SK-N-SH treated with all-trans-retinoic acid at 6 μM for 48 hours (cell line): Measurements from ENCODE around the gene TTC33.
"Not testable (repeated sequence)": the region's sequence is repeated elsewhere in the genome, so short reads cannot be mapped to it uniquely, and the experiment has no call there.

Experiments
- ATAC-seq: fragments of 200-7000 bp; cut with Tn5 transposase; 3 replicates; pipeline ENCODE4 v1.9.1; 2020; ENCODE audit warnings: mild to moderate bottlenecking, moderate library complexity
- ARNTL ChIP-seq: fragments of 450-650 bp; formaldehyde crosslinking; IDR thresholded peaks from 2 replicates; pipeline ENCODE4 v1.5.0; 2020; ENCODE audit warnings: low read depth, mild to moderate bottlenecking, moderate library complexity, borderline replicate concordance
- BACH2 ChIP-seq: fragments of 250-450 bp; sonication (Bioruptor Pico); IDR thresholded peaks from 2 replicates; pipeline ENCODE4 v1.9.0; 2021; ENCODE audit warnings: mild to moderate bottlenecking, borderline replicate concordance
- CSDC2 ChIP-seq: fragments of 250-450 bp; sonication (Bioruptor Pico); IDR thresholded peaks from 2 replicates; pipeline ENCODE4 v1.5.0; 2020; ENCODE audit warnings: mild to moderate bottlenecking, moderate library complexity
- ESRRG ChIP-seq: fragments of 250-450 bp; sonication (Bioruptor Pico); IDR thresholded peaks from 2 replicates; pipeline ENCODE4 v1.6.1; 2021; ENCODE audit warnings: mild to moderate bottlenecking
- GLIS3 ChIP-seq: fragments of 250-450 bp; sonication (Bioruptor Pico); IDR thresholded peaks from 2 replicates; pipeline ENCODE4 v1.5.0; 2020; ENCODE audit warnings: mild to moderate bottlenecking, moderate library complexity
- ISL1 ChIP-seq: fragments of 250-450 bp; sonication (Bioruptor Pico); IDR thresholded peaks from 2 replicates; pipeline ENCODE4 v2.1.2; 2022; ENCODE audit warnings: mild to moderate bottlenecking, moderate library complexity
- OSR1 ChIP-seq: fragments of 250-450 bp; sonication (Bioruptor Pico); IDR thresholded peaks from 2 replicates; pipeline ENCODE4 v1.8.0; 2022; ENCODE audit warnings: moderate library complexity, mild to moderate bottlenecking, inconsistent platforms
- PPARA ChIP-seq: fragments of 250-450 bp; sonication (Bioruptor Pico); IDR thresholded peaks from 2 replicates; pipeline ENCODE4 v1.5.0; 2020; ENCODE audit warnings: mild to moderate bottlenecking, borderline replicate concordance
- RARB ChIP-seq: fragments of 250-450 bp; sonication (Bioruptor Pico); IDR thresholded peaks from 2 replicates; pipeline ENCODE4 v1.8.0; 2021; ENCODE audit warnings: mild to moderate bottlenecking, moderate library complexity
- SNAI2 ChIP-seq: fragments of 250-450 bp; sonication (Bioruptor Pico); IDR thresholded peaks from 2 replicates; pipeline ENCODE4 v1.5.0; 2020; ENCODE audit warnings: mild to moderate bottlenecking, moderate library complexity
- TCF4 ChIP-seq: fragments of 250-450 bp; sonication (Bioruptor Pico); IDR thresholded peaks from 2 replicates; pipeline ENCODE4 v1.8.0; 2021; ENCODE audit warnings: mild to moderate bottlenecking, moderate library complexity, borderline replicate concordance
- TOX ChIP-seq: fragments of 250-450 bp; sonication (Bioruptor Pico); IDR thresholded peaks from 2 replicates; pipeline ENCODE4 v1.8.0; 2021; ENCODE audit warnings: mild to moderate bottlenecking, moderate library complexity, borderline replicate concordance
- ZC3H10 ChIP-seq: fragments of 250-450 bp; sonication (Bioruptor Pico); IDR thresholded peaks from 2 replicates; pipeline ENCODE4 v1.5.1; 2021; ENCODE audit warnings: mild to moderate bottlenecking, moderate library complexity
- ZFP3 ChIP-seq: fragments of 250-450 bp; sonication (Bioruptor Pico); IDR thresholded peaks from 2 replicates; pipeline ENCODE4 v1.5.0; 2020; ENCODE audit warnings: mild to moderate bottlenecking, moderate library complexity
- ZFP30 ChIP-seq: fragments of 450-650 bp; formaldehyde crosslinking; IDR thresholded peaks from 2 replicates; pipeline ENCODE4 v1.5.0; 2022; ENCODE audit warnings: mild to moderate bottlenecking, moderate library complexity
- ZNF565 ChIP-seq: fragments of 450-650 bp; formaldehyde crosslinking; conservative IDR thresholded peaks from 2 replicates; pipeline ENCODE4 v1.5.0; 2020; ENCODE audit warnings: low read depth, mild to moderate bottlenecking, moderate library complexity
- ZNF70 ChIP-seq: fragments of 450-650 bp; formaldehyde crosslinking; IDR thresholded peaks from 2 replicates; pipeline ENCODE4 v1.5.0; 2020; ENCODE audit warnings: mild to moderate bottlenecking, moderate library complexity
- ZNF8 ChIP-seq: fragments of 450-650 bp; formaldehyde crosslinking; IDR thresholded peaks from 2 replicates; pipeline ENCODE4 v1.5.0; 2020; ENCODE audit warnings: mild to moderate bottlenecking, moderate library complexity
- TF ChIP-seq, protein P1 (sequence below): fragments of 250-450 bp; sonication (Bioruptor Pico); IDR thresholded peaks from 2 replicates; pipeline ENCODE4 v1.8.0; 2021; ENCODE audit warnings: low read depth, mild to moderate bottlenecking, moderate library complexity, borderline replicate concordance
- TF ChIP-seq, protein P2 (sequence below): fragments of 250-450 bp; sonication (Bioruptor Pico); IDR thresholded peaks from 2 replicates; pipeline ENCODE4 v1.5.0; 2020; ENCODE audit warnings: mild to moderate bottlenecking, moderate library complexity

The TTC33 gene

GRCh38 chr5:40569546-40570270, 186.1 kb downstream of the TTC33 start:
- TF ChIP-seq BACH2: no peak
- no peak for ATAC-seq

DNA sequence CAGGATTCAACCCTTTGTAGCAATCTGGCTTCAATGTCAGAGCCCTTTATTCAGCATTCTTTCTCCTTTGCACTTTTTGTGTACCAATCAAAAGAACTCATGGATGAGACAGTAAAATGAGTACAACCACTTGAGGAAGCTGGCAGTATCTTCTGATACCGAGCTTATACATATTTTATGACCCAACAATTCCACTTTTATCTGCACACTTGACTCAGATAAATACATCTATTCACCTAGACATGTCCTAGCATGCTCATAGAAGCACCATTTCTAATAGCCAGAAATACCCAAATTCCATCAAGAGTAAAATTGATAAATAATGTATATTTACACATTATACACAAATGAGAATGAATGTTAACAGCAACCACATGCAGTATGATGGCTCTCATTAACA, 187.2 kb downstream of the TTC33 start:
- no peak for ATAC-seq
- TF ChIP-seq ESRRG (CRISPR knock-in tag): no peak
- TF ChIP-seq, protein P1, sequence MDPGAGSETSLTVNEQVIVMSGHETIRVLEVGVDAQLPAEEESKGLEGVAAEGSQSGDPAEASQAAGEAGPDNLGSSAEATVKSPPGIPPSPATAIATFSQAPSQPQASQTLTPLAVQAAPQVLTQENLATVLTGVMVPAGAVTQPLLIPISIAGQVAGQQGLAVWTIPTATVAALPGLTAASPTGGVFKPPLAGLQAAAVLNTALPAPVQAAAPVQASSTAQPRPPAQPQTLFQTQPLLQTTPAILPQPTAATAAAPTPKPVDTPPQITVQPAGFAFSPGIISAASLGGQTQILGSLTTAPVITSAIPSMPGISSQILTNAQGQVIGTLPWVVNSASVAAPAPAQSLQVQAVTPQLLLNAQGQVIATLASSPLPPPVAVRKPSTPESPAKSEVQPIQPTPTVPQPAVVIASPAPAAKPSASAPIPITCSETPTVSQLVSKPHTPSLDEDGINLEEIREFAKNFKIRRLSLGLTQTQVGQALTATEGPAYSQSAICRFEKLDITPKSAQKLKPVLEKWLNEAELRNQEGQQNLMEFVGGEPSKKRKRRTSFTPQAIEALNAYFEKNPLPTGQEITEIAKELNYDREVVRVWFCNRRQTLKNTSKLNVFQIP: no peak
- TF ChIP-seq ZC3H10: no peak
- TF ChIP-seq BACH2: no peak
- no peak for TF ChIP-seq ZNF70
- no peak for TF ChIP-seq ZNF565
- no peak for TF ChIP-seq ZNF8 (CRISPR knock-in tag)
- TF ChIP-seq ISL1 (CRISPR knock-in tag): no peak
- TF ChIP-seq TCF4 (CRISPR knock-in tag): no peak
- no peak for TF ChIP-seq SNAI2 (CRISPR knock-in tag)
- TF ChIP-seq RARB (CRISPR knock-in tag): no peak

DNA sequence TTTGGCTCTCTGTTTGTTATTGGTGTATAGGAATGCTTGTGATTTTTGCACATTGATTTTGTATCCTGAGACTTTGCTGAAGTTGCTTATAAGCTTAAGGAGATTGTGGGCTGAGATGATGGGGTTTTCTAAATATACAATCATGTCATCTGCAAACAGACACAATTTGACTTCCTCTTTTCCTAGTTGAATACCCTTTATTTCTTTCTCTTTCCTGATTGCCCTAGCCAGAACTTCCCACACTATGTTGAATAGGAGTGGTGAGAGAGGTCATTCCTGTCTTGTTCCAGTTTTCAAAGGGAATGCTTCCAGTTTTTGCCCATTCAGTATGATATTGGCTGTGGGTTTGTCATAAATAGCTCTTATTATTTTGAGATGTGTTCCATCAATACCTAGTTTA, 192.6 kb downstream of the TTC33 start:
- ATAC-seq: not testable (repeated sequence)

DNA sequence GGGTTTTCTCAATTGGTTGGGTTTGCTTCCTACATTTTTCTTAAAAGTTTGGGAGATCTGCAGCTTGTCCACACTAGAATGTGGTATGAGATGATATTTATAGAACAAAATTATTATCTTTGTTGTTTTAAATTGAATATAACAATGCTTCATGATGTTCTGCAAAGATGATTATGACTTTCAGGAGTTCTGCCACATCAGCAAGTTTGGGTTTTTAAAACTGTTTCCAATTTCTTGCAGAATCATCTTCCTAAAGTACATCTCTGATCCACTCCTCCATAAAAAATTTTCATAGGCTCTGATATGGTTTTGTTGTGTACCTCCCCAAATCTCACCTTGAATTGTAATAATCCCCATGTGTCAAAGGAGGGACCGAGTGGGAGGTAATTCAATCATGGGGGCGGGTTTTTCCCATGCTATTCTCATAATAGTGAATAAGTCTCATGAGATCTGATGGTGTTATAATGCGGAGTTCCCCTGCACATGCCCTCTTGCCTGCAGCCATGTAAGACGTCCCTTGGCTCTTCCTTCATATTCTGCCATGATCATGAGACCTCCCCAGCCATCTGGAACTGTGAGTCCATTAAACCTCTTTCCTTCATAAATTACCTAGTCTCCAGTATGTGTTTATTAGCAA, 195.2 kb downstream of the TTC33 start:
- TF ChIP-seq SNAI2 (CRISPR knock-in tag) (no peak), PPARA (CRISPR knock-in tag) (no peak), ARNTL (no peak), RARB (CRISPR knock-in tag) (no peak)
- TF ChIP-seq, all 23 proteins: peak for 0
- ATAC-seq: no peak

DNA sequence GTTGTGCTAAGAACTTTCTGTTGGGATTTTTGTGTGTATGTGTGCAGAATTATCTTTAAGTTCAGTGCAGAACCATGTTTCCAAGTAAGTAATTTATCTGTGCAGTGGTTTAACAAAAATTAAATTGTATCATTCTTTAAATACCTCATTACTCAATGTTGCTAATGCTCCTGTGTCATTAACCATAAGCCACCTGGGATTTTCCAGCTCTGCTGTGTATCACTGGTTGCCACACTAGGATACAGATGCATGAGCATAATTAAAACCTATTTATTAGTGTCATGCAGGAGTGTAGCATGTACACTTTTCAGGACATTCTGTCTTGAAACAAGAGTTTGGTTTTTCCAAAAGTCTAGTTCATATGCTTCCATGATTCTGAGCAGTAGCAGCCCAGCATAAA, 196.5 kb downstream of the TTC33 start:
- no peak for ATAC-seq
- TF ChIP-seq ZNF565 (no peak), BACH2 (no peak), TOX (CRISPR knock-in tag) (no peak), GLIS3 (CRISPR knock-in tag) (no peak), ZC3H10 (no peak)
- TF ChIP-seq, protein P2, sequence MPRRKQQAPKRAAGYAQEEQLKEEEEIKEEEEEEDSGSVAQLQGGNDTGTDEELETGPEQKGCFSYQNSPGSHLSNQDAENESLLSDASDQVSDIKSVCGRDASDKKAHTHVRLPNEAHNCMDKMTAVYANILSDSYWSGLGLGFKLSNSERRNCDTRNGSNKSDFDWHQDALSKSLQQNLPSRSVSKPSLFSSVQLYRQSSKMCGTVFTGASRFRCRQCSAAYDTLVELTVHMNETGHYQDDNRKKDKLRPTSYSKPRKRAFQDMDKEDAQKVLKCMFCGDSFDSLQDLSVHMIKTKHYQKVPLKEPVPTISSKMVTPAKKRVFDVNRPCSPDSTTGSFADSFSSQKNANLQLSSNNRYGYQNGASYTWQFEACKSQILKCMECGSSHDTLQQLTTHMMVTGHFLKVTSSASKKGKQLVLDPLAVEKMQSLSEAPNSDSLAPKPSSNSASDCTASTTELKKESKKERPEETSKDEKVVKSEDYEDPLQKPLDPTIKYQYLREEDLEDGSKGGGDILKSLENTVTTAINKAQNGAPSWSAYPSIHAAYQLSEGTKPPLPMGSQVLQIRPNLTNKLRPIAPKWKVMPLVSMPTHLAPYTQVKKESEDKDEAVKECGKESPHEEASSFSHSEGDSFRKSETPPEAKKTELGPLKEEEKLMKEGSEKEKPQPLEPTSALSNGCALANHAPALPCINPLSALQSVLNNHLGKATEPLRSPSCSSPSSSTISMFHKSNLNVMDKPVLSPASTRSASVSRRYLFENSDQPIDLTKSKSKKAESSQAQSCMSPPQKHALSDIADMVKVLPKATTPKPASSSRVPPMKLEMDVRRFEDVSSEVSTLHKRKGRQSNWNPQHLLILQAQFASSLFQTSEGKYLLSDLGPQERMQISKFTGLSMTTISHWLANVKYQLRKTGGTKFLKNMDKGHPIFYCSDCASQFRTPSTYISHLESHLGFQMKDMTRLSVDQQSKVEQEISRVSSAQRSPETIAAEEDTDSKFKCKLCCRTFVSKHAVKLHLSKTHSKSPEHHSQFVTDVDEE: no peak

GRCh38 chr5:40557501-40557900, 198.3 kb downstream of the TTC33 start:
- TF ChIP-seq RARB (CRISPR knock-in tag): no peak
- no peak for TF ChIP-seq OSR1 (CRISPR knock-in tag)
- TF ChIP-seq, protein P2: no peak
- TF ChIP-seq ZFP30 (CRISPR knock-in tag): no peak
- no peak for TF ChIP-seq ZFP3 (CRISPR knock-in tag)
- no peak for TF ChIP-seq TCF4 (CRISPR knock-in tag)
- no peak for TF ChIP-seq BACH2
- no peak for TF ChIP-seq ZC3H10
- no peak for TF ChIP-seq GLIS3 (CRISPR knock-in tag)
- no peak for TF ChIP-seq CSDC2 (CRISPR knock-in tag)
- no peak for TF ChIP-seq ARNTL
- no peak for TF ChIP-seq PPARA (CRISPR knock-in tag)
- TF ChIP-seq ZNF565: no peak
- no peak for ATAC-seq
